HL-60 (cell line): ENCODE results near the gene CHD9.
"Not testable (repeated sequence)": the region's sequence is repeated elsewhere in the genome, so short reads cannot be mapped to it uniquely, and the experiment has no call there.

ENCODE experiments used
- DNase-seq, 2 experiments: peaks; one replicate each; pipeline ENCODE4 v3.0.0-alpha.2; 2010 to 2020; ENCODE audit warnings: low read depth in 1 of 2, low spot score in 1 of 2
- H3K27ac ChIP-seq: fragments of 250-450 bp; sonication (Bioruptor Pico); replicated peaks from 2 replicates; pipeline ENCODE4 v1.5.1; 2020; ENCODE audit warnings: mild to moderate bottlenecking, moderate library complexity
- H3K27me3 ChIP-seq: fragments of 250-450 bp; sonication (Bioruptor Pico); 2 replicates; pipeline ENCODE4 v1.5.1; 2021; ENCODE audit warnings: mild to moderate bottlenecking, moderate library complexity; ENCODE audit not compliant: insufficient read depth, poor library complexity, severe bottlenecking
- H3K4me3 ChIP-seq: replicated peaks from 2 replicates; pipeline ENCODE4 v1.5.1; 2011; ENCODE audit warnings: mild to moderate bottlenecking, control low read depth, low read length; ENCODE audit not compliant: insufficient read depth
- GABPA ChIP-seq: IDR thresholded peaks from 2 replicates; pipeline ENCODE4 v1.6.1; 2012; ENCODE audit warnings: low read depth
- POLR2AphosphoS5 ChIP-seq: IDR thresholded peaks from 2 replicates; pipeline ENCODE4 v1.6.1; 2012; ENCODE audit warnings: low read depth
- SPI1 ChIP-seq: IDR thresholded peaks from 2 replicates; pipeline ENCODE4 v1.6.1; 2012; ENCODE audit warnings: low read depth, mild to moderate bottlenecking, borderline replicate concordance
- TF ChIP-seq, protein P1 (sequence below): IDR thresholded peaks from one replicate; pipeline ENCODE4 v1.5.1; 2011; ENCODE audit warnings: low read length, control low read depth, inconsistent platforms; ENCODE audit not compliant: insufficient read depth
- TF ChIP-seq, protein P2 (sequence below): IDR thresholded peaks from 2 replicates; pipeline ENCODE4 v1.6.1; 2012; ENCODE audit warnings: low read depth; ENCODE audit not compliant: insufficient replicate concordance

CHD9 gene

GRCh38 chr16:53266156-53266555 is 211.4 kb downstream of the CHD9 start:
- Histone ChIP-seq H3K4me3 (no peak overlapping the region), H3K27me3 (no peaks in the 10 kb centered on the region), H3K27ac (no peak overlapping the region)
- DNase-seq: no peak
- no peak for TF ChIP-seq GABPA
- TF ChIP-seq, protein P1, sequence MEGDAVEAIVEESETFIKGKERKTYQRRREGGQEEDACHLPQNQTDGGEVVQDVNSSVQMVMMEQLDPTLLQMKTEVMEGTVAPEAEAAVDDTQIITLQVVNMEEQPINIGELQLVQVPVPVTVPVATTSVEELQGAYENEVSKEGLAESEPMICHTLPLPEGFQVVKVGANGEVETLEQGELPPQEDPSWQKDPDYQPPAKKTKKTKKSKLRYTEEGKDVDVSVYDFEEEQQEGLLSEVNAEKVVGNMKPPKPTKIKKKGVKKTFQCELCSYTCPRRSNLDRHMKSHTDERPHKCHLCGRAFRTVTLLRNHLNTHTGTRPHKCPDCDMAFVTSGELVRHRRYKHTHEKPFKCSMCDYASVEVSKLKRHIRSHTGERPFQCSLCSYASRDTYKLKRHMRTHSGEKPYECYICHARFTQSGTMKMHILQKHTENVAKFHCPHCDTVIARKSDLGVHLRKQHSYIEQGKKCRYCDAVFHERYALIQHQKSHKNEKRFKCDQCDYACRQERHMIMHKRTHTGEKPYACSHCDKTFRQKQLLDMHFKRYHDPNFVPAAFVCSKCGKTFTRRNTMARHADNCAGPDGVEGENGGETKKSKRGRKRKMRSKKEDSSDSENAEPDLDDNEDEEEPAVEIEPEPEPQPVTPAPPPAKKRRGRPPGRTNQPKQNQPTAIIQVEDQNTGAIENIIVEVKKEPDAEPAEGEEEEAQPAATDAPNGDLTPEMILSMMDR: no peak

DNA sequence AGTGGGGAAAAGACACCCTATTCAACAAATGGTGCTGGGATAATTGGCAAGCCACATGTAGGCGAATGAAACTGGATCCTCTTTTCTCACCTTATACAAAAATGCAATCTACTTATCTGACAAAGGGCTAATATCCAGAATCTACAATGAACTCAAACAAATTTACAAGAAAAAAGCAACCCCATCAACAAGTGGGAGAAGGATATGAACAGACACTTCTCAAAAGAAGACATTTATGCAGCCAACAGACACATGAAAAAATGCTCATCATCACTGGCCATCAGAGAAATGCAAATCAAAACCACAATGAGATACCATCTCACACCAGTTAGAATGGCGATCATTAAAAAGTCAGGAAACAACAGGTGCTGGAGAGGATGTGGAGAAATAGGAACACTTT is 223.7 kb downstream of the CHD9 start:
- H3K27me3 ChIP-seq: not testable (repeated sequence)

DNA sequence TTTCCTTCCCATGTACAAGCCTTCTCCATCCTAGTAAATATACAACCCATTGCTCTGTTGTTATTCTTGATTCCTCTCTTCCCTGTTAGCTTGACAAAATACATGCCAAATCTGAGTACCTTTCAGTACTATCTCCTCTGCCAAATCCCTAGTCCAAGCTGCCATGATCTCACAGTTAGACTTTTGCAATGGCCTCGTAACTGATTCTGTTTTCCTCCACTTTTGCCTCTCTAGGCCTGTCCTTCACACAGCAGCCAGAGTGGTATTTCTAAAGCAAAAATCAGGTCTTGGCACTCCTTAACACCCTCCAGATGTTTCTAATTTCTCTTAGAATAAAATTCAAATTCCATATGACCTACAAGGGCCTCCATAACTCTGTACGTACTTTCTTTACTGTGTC is 226.5 kb downstream of the CHD9 start:
- Histone ChIP-seq H3K27me3 (no peaks in the 10 kb centered on the region), H3K4me3 (no peak overlapping the region), H3K27ac (no peak overlapping the region)
- TF ChIP-seq POLR2AphosphoS5: no peak
- TF ChIP-seq, protein P2, sequence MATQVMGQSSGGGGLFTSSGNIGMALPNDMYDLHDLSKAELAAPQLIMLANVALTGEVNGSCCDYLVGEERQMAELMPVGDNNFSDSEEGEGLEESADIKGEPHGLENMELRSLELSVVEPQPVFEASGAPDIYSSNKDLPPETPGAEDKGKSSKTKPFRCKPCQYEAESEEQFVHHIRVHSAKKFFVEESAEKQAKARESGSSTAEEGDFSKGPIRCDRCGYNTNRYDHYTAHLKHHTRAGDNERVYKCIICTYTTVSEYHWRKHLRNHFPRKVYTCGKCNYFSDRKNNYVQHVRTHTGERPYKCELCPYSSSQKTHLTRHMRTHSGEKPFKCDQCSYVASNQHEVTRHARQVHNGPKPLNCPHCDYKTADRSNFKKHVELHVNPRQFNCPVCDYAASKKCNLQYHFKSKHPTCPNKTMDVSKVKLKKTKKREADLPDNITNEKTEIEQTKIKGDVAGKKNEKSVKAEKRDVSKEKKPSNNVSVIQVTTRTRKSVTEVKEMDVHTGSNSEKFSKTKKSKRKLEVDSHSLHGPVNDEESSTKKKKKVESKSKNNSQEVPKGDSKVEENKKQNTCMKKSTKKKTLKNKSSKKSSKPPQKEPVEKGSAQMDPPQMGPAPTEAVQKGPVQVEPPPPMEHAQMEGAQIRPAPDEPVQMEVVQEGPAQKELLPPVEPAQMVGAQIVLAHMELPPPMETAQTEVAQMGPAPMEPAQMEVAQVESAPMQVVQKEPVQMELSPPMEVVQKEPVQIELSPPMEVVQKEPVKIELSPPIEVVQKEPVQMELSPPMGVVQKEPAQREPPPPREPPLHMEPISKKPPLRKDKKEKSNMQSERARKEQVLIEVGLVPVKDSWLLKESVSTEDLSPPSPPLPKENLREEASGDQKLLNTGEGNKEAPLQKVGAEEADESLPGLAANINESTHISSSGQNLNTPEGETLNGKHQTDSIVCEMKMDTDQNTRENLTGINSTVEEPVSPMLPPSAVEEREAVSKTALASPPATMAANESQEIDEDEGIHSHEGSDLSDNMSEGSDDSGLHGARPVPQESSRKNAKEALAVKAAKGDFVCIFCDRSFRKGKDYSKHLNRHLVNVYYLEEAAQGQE: no peak
- TF ChIP-seq, protein P1: no peak
- TF ChIP-seq SPI1: no peak
- TF ChIP-seq GABPA: no peak
- DNase-seq: no peak

More for the DNA sequence above, 223.7 kb downstream of the CHD9 start:
- not testable (repeated sequence) for H3K4me3 ChIP-seq, DNase-seq, H3K27ac ChIP-seq

DNA sequence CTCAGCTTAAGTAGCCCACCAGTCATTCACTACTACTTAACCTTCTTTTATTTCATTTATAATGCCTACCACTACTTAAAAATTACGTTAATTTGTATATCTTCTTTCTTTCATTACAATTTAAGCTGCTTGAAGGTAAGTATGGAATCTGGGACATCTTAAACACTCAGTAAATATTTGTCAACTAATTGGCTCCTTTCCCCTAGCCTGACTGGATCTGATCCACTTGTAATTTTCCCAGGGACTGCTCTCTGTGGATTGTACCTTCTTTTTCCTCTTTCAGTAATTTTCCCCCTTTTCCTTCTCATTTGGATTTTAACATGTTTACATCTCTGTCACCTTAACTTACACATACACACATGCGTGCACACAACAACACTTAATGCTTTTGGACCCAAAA is 227.1 kb downstream of the CHD9 start:
- TF ChIP-seq GABPA (no peak), SPI1 (no peak), POLR2AphosphoS5 (no peak)
- TF ChIP-seq, protein P1: no peak
- TF ChIP-seq, protein P2: no peak

More for the DNA sequence above, 227.1 kb downstream of the CHD9 start:
- no peak overlapping the region for H3K27ac ChIP-seq
- no peak for DNase-seq
- no peaks in the 10 kb centered on the region for H3K27me3 ChIP-seq
- no peak overlapping the region for H3K4me3 ChIP-seq
